ENCODE data around the gene NUTM2A.
"Not testable (repeated sequence)": the region's sequence is repeated elsewhere in the genome, so short reads cannot be mapped to it uniquely, and the experiment has no call there.

DNA sequence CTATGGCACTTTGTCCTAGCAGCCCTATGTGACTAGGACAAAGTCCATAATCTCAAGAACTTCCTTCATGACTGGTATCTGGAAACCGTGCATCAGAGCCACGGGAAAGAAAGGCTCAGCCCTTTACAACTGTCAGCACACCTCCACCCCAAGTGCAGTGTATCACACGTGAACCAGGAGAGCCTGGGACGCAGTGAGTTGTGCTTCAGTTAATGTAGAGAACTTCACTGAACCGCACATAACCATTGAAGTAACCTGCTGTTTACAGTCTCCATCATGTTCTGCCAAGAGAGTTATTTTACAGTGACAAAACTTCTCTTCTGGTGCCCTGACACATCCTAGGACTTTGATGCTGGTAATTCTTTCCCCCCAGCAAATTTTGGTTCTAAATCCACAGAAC is 12.0 kb downstream of the NUTM2A start:
- TF ChIP-seq, protein P1, sequence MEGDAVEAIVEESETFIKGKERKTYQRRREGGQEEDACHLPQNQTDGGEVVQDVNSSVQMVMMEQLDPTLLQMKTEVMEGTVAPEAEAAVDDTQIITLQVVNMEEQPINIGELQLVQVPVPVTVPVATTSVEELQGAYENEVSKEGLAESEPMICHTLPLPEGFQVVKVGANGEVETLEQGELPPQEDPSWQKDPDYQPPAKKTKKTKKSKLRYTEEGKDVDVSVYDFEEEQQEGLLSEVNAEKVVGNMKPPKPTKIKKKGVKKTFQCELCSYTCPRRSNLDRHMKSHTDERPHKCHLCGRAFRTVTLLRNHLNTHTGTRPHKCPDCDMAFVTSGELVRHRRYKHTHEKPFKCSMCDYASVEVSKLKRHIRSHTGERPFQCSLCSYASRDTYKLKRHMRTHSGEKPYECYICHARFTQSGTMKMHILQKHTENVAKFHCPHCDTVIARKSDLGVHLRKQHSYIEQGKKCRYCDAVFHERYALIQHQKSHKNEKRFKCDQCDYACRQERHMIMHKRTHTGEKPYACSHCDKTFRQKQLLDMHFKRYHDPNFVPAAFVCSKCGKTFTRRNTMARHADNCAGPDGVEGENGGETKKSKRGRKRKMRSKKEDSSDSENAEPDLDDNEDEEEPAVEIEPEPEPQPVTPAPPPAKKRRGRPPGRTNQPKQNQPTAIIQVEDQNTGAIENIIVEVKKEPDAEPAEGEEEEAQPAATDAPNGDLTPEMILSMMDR (conservative IDR thresholded peaks at IDR 0.05; ENCODE audit: low read depth, low read length): not testable (repeated sequence)
- not testable (repeated sequence) for TF ChIP-seq EZH2 (IDR thresholded peaks at IDR 0.05; ENCODE audit: low read length, unreplicated experiment)
